Mesenteric fat pad (tissue), 1 donor: ENCODE measurements around the gene CD48. TPM values are rescaled to one million over a fixed set of nuclear protein-coding genes. Genes with fewer than 3 reads are reported as not detected.
"Not testable (repeated sequence)": the region's sequence is repeated elsewhere in the genome, so short reads cannot be mapped to it uniquely, and the experiment has no call there.

Source experiments
- DNase-seq: peaks from one replicate; pipeline ENCODE4 v3.0.0-alpha.2; 2020; ENCODE audit warnings: low spot score
- total RNA-seq: library from RNA; stranded (reverse); fragmentation: NEBNext Ultra II Directional; extraction: Animal tissue kit (Norgen Biotek cat#: 25700); gene quantifications from one replicate; pipeline ENCODE4 v1.2.1, GENCODE V29; 2021
- donor health status: DM: yes; HTN: yes; CAD: no.

CD48 gene
- total RNA-seq, 1 donor from 2014 or later: 5.3 TPM

- no peak for DNase-seq
These were observed 54.9 kb downstream of the CD48 start for GRCh38 chr1:160656737-160657136.

GRCh38 chr1:160653620-160654016, 58.0 kb downstream of the CD48 start:
- no peak for DNase-seq

DNA sequence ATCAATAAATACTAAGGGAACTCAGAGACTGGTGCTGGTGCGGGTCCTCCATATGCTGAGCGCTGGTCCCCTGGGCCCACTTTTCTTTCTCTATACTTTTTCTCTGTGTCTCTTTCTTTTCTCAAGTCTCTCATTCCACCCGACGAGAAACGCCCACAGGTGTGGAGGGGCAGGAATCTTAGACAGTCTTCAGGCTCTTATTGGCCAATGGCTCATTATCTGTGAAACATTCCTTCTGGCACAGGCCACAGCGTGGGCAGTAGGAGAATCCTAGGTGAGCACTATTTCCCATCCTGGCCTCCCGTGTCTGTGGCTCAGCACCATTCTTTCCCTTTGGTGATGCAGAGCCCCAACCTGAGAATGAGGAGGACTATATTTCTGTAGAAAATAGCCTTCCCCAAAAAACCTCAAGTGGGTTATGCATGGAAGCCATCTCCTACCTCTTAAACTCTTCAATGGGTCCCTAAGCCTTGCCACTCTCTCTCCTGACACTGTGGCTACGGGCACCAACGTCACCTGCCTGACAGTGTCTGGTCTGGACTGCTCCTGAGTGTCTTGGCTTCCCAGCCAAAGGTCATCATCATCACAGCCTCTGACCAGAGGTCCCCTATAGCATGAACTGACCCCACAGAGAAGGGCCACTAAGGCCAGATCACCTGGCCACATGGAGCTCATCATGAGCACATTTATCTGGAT, 58.5 kb downstream of the CD48 start:
- DNase-seq: no peak

DNA sequence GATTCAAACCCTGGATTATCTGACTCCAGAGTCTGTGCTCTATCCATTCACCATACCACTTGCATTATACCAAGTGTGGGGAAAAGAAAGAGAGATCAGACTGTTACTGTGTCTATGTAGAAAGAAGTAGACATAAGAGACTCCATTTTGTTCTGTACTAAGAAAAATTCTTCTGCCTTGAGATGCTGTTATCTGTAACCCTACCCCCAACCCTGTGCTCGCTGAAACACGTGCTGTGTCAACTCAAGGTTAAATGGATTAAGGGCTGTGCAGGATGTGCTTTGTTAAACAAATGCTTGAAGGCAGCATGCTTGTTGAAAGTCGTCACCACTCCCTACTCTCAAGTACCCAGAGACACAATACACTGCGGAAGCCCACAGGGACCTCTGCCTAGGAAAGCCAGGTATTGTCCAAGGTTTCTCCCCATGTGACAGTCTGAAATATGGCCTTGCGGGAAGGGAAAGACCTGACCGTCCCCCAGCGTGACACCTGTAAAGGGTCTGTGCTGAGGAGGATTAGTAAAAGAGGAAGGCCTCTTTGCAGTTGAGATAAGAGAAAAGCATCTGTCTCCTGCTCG, 59.5 kb downstream of the CD48 start:
- DNase-seq: not testable (repeated sequence)

DNA sequence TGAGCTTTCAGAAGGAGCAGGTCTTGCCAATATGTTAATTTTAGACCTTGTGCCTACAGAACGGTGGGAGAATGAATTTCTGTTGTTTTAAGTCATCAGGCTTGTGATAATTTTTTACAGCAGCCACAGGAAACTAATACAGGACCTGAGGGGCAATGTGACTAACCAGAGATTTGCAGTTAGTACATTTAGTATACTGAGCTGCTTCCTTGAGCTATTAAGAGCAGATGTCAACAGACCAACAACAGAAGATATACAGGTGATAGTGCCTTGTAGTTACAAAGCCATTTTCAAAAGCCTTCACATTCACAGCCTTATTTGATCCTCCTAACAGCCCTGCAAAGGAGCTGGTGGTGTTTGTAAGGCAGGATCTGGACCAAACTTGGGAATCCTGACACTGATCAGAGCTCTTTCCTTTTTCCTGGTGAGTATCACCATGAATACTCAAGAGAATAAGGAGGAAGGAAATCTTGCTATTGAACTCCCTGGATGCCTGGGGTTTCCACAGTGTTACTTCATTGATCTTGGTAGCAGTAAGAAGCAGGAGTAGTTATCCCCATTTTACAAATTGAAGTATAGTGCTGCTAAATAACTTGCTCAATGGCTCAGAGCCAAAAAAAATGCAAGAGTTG, 60.1 kb downstream of the CD48 start:
- no peak for DNase-seq

DNA sequence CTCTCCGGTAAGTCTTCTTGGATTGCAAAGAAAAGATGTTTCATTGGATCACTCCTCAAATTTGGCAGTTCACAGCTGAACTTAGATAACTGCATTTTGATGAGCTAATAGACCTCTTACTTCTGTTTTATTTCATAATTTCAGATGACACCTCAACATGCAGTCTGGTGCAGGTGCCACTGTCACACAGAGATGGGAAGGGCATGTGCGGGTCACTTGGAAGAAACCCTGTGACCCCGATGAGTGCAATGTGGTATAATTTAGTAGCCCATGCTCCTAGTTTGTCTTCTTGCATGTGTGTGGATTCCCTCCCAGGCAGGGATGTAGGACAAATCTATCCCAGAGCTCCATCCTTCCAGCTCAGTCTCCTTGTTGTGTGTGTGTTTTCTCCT, 64.3 kb downstream of the CD48 start:
- no peak for DNase-seq

DNA sequence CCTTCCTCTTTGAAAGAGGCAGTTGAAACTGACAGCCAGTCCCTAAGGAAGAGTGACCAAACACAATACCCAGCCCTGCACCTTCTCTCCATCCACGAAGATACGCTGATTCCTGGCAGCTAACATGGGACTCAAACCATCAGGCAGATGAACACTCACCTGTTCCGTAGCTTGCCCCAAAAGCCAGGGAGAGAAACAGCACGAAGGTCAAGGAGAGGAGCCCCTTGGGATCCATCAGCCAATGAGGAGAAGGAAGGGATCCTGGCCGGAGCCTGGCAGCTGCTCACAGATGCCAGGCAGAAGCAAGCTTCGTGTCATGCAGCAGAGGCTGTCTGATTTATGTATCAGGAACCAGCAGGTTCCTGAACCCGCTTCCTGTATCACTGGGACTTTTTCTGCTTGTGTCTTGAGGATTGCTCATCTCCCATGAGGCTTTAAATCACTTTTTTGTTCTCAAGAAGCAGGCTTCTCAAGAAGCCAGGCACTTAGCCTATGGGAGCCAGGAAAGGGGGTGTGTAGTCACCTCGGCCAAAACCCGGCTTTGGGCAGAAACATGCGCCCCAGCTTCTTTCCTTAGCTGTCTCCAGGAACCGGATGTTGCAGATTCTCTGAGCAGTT, 64.8 kb downstream of the CD48 start, which contains the start of gene SLAMF1:
Gene SLAMF1, minus strand, starts transcription at position 334 of the 618 bp plus-strand sequence. Its CDS starts 99 bp downstream, at position 235.
- no peak for DNase-seq

DNA sequence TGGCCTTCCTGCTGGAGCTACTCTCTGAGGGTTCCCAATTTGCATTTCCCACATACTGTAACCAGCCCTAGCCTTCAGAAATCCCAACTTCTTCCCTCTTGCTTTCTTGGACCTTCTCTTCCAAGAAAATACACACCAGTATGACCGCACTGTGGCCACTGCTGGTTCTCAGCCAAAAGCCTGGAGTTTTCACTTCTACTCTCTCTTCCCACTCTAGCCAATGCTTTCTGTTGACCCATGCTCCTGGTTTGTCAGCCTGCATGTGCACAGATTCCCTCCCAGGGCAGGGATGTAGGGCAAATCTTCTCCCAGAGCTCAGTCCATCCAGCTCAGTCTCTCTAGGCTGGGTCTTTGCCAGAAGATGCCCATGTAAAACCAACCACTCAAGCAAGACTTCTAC, 65.4 kb downstream of the CD48 start:
- no peak for DNase-seq

- DNase-seq: no peak
These were observed 66.1 kb downstream of the CD48 start for GRCh38 chr1:160645386-160646130.

DNA sequence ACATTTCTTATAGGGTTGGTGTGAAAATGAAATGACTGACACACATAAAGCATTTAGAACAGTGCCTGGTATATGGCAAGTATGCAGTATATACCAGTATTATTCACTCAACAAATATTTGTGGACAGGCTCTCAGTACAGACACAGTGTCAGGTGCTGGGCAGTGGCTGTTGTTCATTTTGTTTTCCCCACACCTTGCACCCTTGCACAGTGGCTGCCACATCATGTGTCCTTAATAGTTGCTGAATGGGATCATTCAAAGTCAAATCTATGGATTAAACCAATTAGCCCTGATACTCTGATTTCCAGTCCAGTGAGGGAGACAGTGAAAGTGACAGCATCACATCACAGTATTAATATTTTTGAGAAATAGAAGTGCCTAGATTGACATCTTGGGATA, 67.2 kb downstream of the CD48 start:
- DNase-seq: no peak

DNA sequence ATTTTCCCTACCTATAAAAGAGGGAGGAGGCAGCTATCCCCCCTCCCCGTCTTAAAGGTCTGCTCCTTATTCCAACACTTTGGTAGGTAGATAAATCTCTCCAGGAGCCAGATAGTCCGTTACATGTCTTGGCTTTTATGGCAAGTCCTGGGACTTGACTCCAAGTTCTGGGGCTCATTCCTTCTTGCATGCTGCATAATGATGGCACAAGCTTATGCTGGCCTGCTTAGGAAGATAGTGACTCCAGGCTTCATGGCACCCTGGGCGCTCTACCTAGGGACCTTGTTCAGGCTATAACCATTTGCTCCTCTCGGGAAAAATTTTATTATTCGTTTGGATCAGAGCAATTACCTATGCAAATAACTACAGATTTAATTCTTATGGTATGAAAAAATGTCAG, 68.5 kb downstream of the CD48 start:
- no peak for DNase-seq

- no peak for DNase-seq
These were observed 69.4 kb downstream of the CD48 start for GRCh38 chr1:160642281-160642644.

DNA sequence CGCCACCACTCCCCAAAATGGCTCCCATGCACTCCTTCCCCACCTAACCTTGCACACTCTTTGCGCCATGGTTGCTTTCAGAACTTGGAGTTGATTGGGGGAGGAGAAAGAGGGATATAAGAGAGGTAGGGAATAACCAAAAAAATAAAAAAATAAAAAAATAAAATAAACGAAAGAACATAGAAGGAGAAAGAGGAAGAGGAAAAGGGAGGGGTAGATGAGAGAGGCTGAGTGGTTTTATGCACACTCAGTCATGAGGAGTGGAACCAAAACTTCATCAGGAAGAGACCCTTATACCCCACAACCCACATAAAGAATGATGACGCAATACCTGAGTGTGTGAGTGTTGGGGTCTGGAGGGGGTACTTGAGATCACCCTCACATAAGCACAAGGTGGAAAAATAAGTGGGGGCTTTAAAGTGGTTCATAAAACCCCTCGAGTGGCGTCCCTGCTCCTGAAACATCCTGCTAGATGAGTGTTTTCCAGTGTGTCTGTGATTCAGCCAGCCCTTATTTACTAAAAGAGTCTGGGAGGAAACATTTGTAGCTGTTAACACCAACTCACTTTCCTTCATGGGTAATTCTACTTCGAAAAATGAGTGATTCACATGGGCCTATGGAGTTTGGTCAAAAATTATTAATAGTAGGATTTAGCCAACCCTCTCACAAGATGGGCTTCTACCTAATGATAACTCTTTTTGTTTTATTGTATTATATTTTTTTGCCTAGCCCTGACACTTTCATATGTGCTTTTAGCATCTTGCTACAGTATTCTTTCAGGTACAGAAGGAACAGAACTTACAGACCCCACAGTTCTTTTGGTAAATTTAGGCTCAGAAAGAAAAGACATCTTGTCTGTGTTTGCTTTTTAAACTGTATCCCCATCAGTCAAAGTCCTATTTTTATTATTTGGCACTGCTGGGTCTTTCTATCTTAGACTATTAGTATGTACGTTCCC, 70.0 kb downstream of the CD48 start:
- no peak for DNase-seq

DNA sequence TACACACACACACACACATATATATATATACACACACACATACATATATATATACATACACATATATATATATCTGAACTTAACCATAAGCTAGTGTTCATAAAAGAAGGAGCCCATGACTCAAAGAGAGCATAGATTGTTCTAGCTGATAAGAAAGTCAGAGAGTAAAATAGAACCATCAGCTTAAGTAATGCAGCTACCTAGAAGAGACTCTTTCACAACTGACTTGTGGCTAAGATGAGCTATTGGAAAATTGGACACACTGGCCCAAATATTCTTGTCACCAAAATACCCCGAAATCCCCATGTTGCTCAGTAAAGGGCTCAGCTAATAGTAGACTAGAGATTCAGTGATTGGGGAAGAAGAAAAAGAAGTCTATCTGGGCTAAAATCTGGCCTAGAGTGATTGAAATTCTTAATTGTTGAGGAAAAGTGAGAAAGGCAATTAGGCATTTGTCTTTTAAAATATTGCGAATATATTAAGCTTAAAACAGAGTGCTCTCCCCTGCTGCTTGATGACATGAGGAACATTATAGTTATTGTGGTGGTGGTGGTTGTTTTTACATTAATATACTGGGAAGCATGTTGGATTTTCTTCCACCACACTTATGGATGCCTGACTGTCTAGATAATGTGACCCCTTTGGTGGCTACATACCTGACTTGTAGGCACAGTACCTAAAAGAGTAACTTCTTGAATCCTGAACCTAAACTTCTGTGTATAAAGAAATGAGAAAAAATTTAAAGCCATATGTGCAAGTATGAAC, 71.1 kb downstream of the CD48 start:
- DNase-seq: no peak

DNA sequence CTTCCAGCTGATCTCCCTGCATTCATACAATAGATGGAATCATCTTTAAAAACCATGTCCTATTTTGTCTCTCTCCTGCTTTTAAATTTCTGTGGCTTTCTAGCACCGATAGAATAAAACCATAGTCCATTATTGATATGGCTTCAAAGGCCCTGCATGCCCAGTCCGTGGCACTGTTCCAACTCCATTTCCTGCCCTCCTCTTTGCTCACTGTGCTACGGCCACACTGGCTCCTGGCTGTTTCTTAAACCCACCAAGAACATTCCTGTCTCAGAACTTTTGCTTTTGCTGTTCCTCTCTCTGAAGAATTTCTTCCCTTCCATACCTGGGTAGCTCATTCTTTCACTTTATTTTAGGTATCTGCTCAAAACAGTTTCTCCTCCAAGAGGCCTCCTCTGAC, 72.0 kb downstream of the CD48 start:
- DNase-seq: no peak

DNA sequence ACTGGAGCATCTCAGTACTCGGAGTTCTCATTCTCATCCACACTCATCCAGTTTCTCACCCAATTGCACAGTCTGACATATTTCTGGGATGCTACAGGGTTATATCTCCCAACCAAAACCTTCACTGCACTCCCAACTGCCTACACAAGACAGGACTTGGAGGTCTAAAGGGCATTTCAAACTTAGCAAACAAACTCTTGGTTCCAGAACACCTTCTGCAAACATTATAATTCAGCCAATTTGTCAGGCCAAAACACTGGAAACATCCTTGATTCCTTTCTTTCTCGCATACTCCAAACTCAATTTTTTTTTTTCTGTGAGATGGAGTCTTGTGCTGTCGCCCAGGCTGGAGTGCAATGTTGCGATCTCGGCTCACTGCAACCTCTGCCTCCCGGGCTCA, 72.7 kb downstream of the CD48 start:
- no peak for DNase-seq

DNA sequence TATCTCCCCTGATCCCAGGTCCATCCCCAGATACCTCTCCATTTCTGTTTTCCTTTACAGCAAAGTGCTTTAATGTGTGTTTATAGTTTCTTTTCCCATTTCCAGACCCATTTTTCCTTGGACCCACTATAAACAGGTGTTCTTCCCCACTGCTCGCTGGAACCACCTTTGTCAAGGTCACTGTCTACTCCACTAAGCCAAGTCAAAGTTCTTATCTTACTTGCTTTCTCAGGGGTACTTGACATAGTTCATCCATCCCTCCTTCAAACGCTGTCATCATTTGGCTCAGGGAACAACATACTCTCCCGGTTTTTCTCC, 73.1 kb downstream of the CD48 start:
- DNase-seq: no peak

DNA sequence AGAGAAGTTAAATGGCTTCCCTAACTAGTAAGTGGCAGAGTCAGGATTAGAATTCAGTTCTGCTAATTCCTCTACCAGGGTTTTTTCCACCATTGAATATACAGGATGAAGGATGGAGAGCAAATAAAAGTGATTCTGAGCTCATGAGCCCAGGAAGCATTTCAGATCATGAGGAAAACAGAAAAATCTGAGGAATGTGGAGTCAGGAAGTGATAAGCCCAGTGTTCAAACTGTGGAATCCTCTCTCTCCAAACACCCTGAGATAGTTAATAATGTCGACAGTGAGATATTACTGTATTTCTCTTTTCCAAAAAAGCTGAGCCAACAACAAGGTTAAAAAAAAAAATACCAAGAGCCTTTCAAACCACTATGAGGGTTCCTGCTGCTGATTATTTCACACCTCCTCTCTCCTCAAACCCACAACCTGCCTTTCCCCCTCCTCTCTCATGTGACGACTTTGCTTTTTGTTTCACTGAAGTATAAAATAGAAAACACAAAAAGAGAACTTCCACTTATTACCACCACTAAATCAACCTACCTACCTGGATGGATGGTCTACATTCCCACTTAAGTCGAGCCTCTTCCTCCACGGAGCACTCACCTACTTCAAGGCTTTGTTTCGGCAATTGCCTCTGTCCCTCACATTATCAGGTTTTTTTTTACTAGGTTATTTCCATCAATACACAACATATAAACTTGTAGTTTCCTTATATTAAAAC, 73.6 kb downstream of the CD48 start:
- no peak for DNase-seq

DNA sequence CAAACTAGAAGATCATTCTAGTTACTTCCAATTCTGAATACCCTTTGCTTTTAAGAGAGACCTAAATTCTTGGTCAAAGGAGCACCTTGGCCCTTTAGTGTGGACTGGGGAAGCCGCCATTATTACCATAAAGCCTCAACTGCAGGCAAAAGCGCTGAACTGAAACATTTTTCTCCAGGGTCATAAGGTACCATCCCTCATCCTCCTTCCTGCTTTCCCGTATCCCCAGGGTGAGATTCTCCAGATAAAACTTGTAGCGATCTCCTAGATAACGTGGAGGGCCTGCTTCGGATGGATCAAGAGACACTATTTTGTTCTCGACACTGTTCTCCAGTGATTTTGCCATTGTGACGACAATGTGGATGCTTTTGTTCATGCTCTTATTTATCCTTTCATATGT, 74.6 kb downstream of the CD48 start:
- DNase-seq: no peak
